Activated CD8-positive, alpha-beta memory T cell treated with anti-CD3 and anti-CD28 coated beads, Interleukin-2, amount 10 ng/mL, durations not matched to agents 7 days and 5 days (primary cell): Measurements from ENCODE around the gene SUPT6H. TPM values are rescaled to one million over a fixed set of nuclear protein-coding genes. Genes with fewer than 3 reads are reported as not detected.
A peak's percentile ranks its signal among the peaks of the same experiment; 100 is the strongest.
"Not testable (repeated sequence)": the region's sequence is repeated elsewhere in the genome, so short reads cannot be mapped to it uniquely, and the experiment has no call there.

Source experiments
- ATAC-seq: fragments of 150-1000 bp; cut with Tn5 transposase; one replicate; pipeline ENCODE4 v1.10.0; 2021; ENCODE audit warnings: moderate library complexity
- CTCF ChIA-PET: fragments of 350-600 bp; sonication (Branson Sonifier 250); formaldehyde crosslinking; loops from one replicate; lab custom pipeline; 2021; ENCODE audit warnings: antibody characterized with exemption; lab: Charles Lee
- DNase-seq: peaks from one replicate; pipeline ENCODE4 v3.0.0-alpha.2; 2020
- H3K27ac Mint-ChIP-seq: one replicate; pipeline ENCODE4 v1.8.0; 2021; ENCODE audit warnings: mild to moderate bottlenecking, mixed read lengths
- H3K27me3 Mint-ChIP-seq: one replicate; pipeline ENCODE4 v1.8.0; 2021; ENCODE audit warnings: mixed read lengths
- H3K36me3 Mint-ChIP-seq: one replicate; pipeline ENCODE4 v1.8.0; 2021; ENCODE audit warnings: mild to moderate bottlenecking, mixed read lengths
- H3K4me1 Mint-ChIP-seq: one replicate; pipeline ENCODE4 v1.8.0; 2021; ENCODE audit warnings: mixed read lengths
- H3K4me3 Mint-ChIP-seq: one replicate; pipeline ENCODE4 v1.8.0; 2021; ENCODE audit warnings: mild to moderate bottlenecking, moderate library complexity, mixed read lengths
- H3K9me3 Mint-ChIP-seq: one replicate; pipeline ENCODE4 v1.8.0; 2022; ENCODE audit warnings: low read depth, mixed read lengths
- total RNA-seq, 2 experiments: library from RNA; stranded (reverse); gene quantifications; one replicate each; pipeline ENCODE4 v1.2.3, GENCODE V29; 2021

Gene SUPT6H
- total RNA-seq, 2 experiments from 2014 or later, result 64.7 to 81.2 TPM

- CTCF ChIA-PET, ATAC-seq, H3K9me3 Mint-ChIP-seq, DNase-seq, H3K27me3 Mint-ChIP-seq, H3K4me3 Mint-ChIP-seq, H3K27ac Mint-ChIP-seq: not testable (repeated sequence)
- H3K36me3 Mint-ChIP-seq, result peaks cover 31% of the 10 kb centered on the region
- peaks cover 34% of the 10 kb centered on the region for H3K4me1 Mint-ChIP-seq
Observed at GRCh38 chr17:28658766-28659496, 3.1 kb upstream of the SUPT6H start.

- not testable (repeated sequence) for H3K27ac Mint-ChIP-seq, H3K4me3 Mint-ChIP-seq, DNase-seq, H3K9me3 Mint-ChIP-seq, H3K27me3 Mint-ChIP-seq, ATAC-seq
- H3K36me3 Mint-ChIP-seq, result peaks cover 32% of the 10 kb centered on the region
- CTCF ChIA-PET, result interaction anchor here (1.6 kb wide), 1 partner anchor 10 kb away, joined by 3 read pairs; no protein-coding TSS in a partner anchor
- H3K4me1 Mint-ChIP-seq, result peaks cover 38% of the 10 kb centered on the region
Observed at GRCh38 chr17:28659497-28659881, 2.5 kb upstream of the SUPT6H start.

DNA sequence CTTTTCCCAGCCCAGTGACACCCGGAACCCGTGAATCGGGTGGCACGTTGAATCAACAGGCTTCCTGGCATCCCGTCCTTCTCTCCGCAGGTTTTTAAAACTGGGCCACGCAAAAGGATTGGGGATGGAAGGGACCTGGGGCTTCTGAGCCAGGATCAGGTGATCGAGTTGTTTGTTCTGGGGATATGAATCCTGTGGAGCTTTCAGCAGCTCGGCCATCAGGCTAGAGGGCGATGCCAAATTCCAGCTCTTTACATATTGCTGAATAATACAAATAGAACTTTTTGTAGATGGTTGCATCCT, 473 bp downstream of the SUPT6H start:
- Mint-ChIP-seq H3K27ac (peak overlapping the region; percentile 99), H3K4me3 (peak overlapping the region; percentile 97), H3K36me3 (peaks cover 39% of the 10 kb centered on the region), H3K27me3 (no peaks in the 10 kb centered on the region), H3K4me1 (peaks cover 49% of the 10 kb centered on the region), H3K9me3 (no peaks in the 10 kb centered on the region)
- ATAC-seq, result no peak
- no peak for DNase-seq
- CTCF ChIA-PET, result interaction anchor here (0.5 to 5.2 kb wide), 8 partner anchors 10 to 289 kb away, joined by 3 to 102 read pairs (median 7); partner anchors contain the start of genes BLTP2, NEK8, PHF12 and PROCA1

DNA sequence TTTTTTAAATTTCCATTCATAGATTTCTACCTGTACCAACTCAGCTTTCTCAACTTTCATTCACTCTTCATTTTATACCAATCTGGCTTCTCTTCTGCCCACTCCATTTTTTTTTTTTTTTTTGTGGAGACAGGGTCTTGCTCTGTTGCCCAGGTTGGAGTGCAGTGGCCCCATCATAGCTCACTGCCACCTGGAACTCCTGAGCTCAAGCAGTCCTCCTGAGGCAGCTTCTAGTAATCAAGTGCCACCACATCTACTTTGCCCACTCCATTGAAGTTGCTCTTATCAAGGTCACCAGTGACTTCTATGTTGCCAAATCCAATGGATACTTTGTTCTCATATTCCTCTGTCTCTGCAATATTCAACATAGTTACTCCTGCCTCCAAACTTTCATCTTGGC, 1.7 kb downstream of the SUPT6H start:
- peaks cover 37% of the 10 kb centered on the region for H3K36me3 Mint-ChIP-seq
- H3K9me3 Mint-ChIP-seq, result no peaks in the 10 kb centered on the region

GRCh38 chr17:28665994-28666393, 4.0 kb downstream of the SUPT6H start:
- no peak overlapping the region for H3K4me3 Mint-ChIP-seq
- H3K36me3 Mint-ChIP-seq, result peaks cover 30% of the 10 kb centered on the region
- no peaks in the 10 kb centered on the region for H3K9me3 Mint-ChIP-seq
- CTCF ChIA-PET, result no interaction called here
- no peaks in the 10 kb centered on the region for H3K27me3 Mint-ChIP-seq
- no peak overlapping the region for H3K27ac Mint-ChIP-seq
- DNase-seq (no peak), ATAC-seq (no peak)
- H3K4me1 Mint-ChIP-seq, result peaks cover 44% of the 10 kb centered on the region

More for the DNA sequence above, 1.7 kb downstream of the SUPT6H start:
- H3K27me3 Mint-ChIP-seq, result no peaks in the 10 kb centered on the region
- DNase-seq (no peak), ATAC-seq (no peak)
- CTCF ChIA-PET, result interaction anchor here (5.2 kb wide), 1 partner anchor 16 kb away, joined by 102 read pairs; the partner anchor contains the start of gene BLTP2
- peak overlapping the region; percentile 97 for H3K4me3 Mint-ChIP-seq
- peaks cover 56% of the 10 kb centered on the region for H3K4me1 Mint-ChIP-seq
- H3K27ac Mint-ChIP-seq, result peak overlapping the region; percentile 99

GRCh38 chr17:28667870-28668269, 5.9 kb downstream of the SUPT6H start:
- Mint-ChIP-seq H3K27me3 (no peaks in the 10 kb centered on the region), H3K9me3 (no peaks in the 10 kb centered on the region), H3K4me1 (peaks cover 40% of the 10 kb centered on the region), H3K27ac (no peak overlapping the region), H3K4me3 (no peak overlapping the region), H3K36me3 (peaks cover 43% of the 10 kb centered on the region)
- no peak for ATAC-seq
- no peak for DNase-seq
- CTCF ChIA-PET, result interaction anchor here (1.0 to 2.4 kb wide), 5 partner anchors 9 to 24 kb away, joined by 3 to 10 read pairs (median 5); no protein-coding TSS in a partner anchor

- H3K4me1 Mint-ChIP-seq, result peaks cover 21% of the 10 kb centered on the region
- no peak for ATAC-seq
- no peaks in the 10 kb centered on the region for H3K9me3 Mint-ChIP-seq
- DNase-seq, result no peak
- H3K4me3 Mint-ChIP-seq, result no peak overlapping the region
- no peak overlapping the region for H3K27ac Mint-ChIP-seq
- CTCF ChIA-PET, result interaction anchor here (1.0 to 1.7 kb wide), 4 partner anchors 9 to 23 kb away, joined by 3 to 4 read pairs (median 4); no protein-coding TSS in a partner anchor
- no peaks in the 10 kb centered on the region for H3K27me3 Mint-ChIP-seq
- H3K36me3 Mint-ChIP-seq, result peaks cover 50% of the 10 kb centered on the region
Observed at GRCh38 chr17:28669918-28670317, 7.9 kb downstream of the SUPT6H start.

GRCh38 chr17:28675490-28675889, 13.5 kb downstream of the SUPT6H start:
- H3K36me3 Mint-ChIP-seq, result peaks cover 58% of the 10 kb centered on the region
- ATAC-seq, result no peak
- no peak for DNase-seq
- no peaks in the 10 kb centered on the region for H3K27me3 Mint-ChIP-seq
- peaks cover 2% of the 10 kb centered on the region for H3K4me1 Mint-ChIP-seq
- no peak overlapping the region for H3K4me3 Mint-ChIP-seq
- CTCF ChIA-PET, result interaction anchor here (1.0 to 4.1 kb wide), 8 partner anchors 8 to 75 kb away, joined by 3 to 39 read pairs (median 3); partner anchors contain the start of genes BLTP2, SDF2 and SUPT6H
- H3K27ac Mint-ChIP-seq, result no peak overlapping the region
- H3K9me3 Mint-ChIP-seq, result no peaks in the 10 kb centered on the region

GRCh38 chr17:28675980-28676379, 14.0 kb downstream of the SUPT6H start:
- no peak for DNase-seq
- no peaks in the 10 kb centered on the region for H3K9me3 Mint-ChIP-seq
- H3K27ac Mint-ChIP-seq, result no peak overlapping the region
- CTCF ChIA-PET, result interaction anchor here (1.0 to 4.1 kb wide), 7 partner anchors 8 to 63 kb away, joined by 3 to 39 read pairs (median 4); partner anchors contain the start of genes BLTP2, SDF2 and SUPT6H
- H3K27me3 Mint-ChIP-seq, result no peaks in the 10 kb centered on the region
- no peak for ATAC-seq
- no peak overlapping the region for H3K4me3 Mint-ChIP-seq
- H3K4me1 Mint-ChIP-seq, result no peaks in the 10 kb centered on the region
- peaks cover 55% of the 10 kb centered on the region for H3K36me3 Mint-ChIP-seq

DNA sequence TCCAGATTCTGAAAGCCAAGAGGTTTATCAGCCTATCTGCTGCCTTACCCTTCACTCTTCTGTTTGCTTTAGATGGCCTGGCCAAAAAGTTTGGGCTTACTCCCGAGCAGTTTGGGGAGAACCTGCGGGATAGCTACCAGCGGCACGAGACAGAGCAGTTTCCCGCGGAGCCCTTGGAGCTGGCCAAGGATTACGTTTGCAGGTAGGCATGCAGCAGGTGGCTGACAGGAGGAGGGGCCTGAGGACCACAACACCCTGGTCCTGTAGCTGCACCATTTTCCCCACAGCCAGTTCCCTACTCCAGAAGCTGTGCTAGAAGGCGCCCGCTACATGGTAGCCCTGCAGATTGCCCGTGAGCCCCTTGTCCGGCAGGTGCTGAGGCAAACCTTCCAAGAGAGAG, 20.6 kb downstream of the SUPT6H start:
- ATAC-seq, result no peak
- Mint-ChIP-seq H3K27ac (no peak overlapping the region), H3K27me3 (no peaks in the 10 kb centered on the region), H3K36me3 (peaks cover 54% of the 10 kb centered on the region), H3K4me1 (no peaks in the 10 kb centered on the region), H3K9me3 (no peaks in the 10 kb centered on the region), H3K4me3 (no peak overlapping the region)
- CTCF ChIA-PET, result interaction anchor here (1.3 kb wide), 1 partner anchor 14 kb away, joined by 3 read pairs; no protein-coding TSS in a partner anchor
- no peak for DNase-seq

- no peaks in the 10 kb centered on the region for H3K4me1 Mint-ChIP-seq
- no peak overlapping the region for H3K4me3 Mint-ChIP-seq
- H3K36me3 Mint-ChIP-seq, result peaks cover 66% of the 10 kb centered on the region
- ATAC-seq, result no peak
- DNase-seq, result no peak
- no peaks in the 10 kb centered on the region for H3K27me3 Mint-ChIP-seq
- H3K9me3 Mint-ChIP-seq, result no peaks in the 10 kb centered on the region
- CTCF ChIA-PET, result no interaction called here
- no peak overlapping the region for H3K27ac Mint-ChIP-seq
Observed at GRCh38 chr17:28684963-28685362, 23.0 kb downstream of the SUPT6H start.

DNA sequence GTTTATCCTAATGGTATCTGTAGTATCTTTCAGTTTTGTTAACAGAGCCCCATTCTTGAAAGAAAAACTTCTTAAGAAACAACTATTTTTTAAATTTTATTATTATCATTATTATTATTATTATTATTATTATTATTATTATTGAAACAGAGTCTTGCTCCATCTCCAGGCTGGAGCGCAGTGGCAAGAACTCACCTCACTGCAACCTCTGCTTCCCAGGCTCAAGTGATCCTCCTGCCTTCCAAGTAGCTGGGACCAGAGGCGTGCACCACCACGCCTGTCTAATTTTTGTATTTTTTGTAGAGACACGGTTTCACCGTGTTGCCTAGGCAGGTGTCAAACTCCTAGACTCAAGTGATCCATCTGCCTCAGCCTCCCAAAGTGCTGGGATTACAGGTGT, 23.4 kb downstream of the SUPT6H start:
- H3K36me3 Mint-ChIP-seq, result peaks cover 68% of the 10 kb centered on the region
- H3K4me1 Mint-ChIP-seq, result no peaks in the 10 kb centered on the region
- no peak for DNase-seq
- no peaks in the 10 kb centered on the region for H3K9me3 Mint-ChIP-seq
- ATAC-seq, result no peak
- CTCF ChIA-PET, result interaction anchor here (0.6 kb wide), 1 partner anchor 25 kb away, joined by 4 read pairs; no protein-coding TSS in a partner anchor
- no peak overlapping the region for H3K27ac Mint-ChIP-seq
- no peak overlapping the region for H3K4me3 Mint-ChIP-seq
- no peaks in the 10 kb centered on the region for H3K27me3 Mint-ChIP-seq

DNA sequence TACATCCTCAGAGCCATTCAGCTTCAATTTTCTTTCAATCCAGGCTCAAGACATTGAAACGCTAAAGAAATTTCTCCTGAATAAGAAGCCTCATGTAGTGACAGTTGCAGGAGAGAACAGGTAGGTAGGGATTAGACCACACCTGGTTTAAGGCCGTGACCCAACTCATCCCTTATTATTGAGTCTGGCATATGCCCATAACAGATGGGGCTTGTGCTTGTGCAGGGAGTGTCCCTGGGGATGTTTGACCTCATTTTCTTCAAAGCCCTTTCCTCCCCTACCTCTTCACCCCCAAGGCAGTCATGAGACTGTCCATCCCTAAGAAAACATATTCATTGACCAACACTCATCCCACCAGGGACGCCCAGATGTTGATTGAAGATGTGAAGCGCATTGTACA, 24.3 kb downstream of the SUPT6H start:
- Mint-ChIP-seq H3K27me3 (no peaks in the 10 kb centered on the region), H3K4me1 (no peaks in the 10 kb centered on the region), H3K27ac (no peak overlapping the region), H3K9me3 (no peaks in the 10 kb centered on the region), H3K36me3 (peaks cover 70% of the 10 kb centered on the region), H3K4me3 (no peak overlapping the region)
- DNase-seq, result no peak
- CTCF ChIA-PET, result interaction anchor here (1.3 kb wide), 1 partner anchor 39 kb away, joined by 4 read pairs; no protein-coding TSS in a partner anchor
- ATAC-seq, result no peak
